CD4-positive, alpha-beta T cell treated with Interleukin-12 subunit alpha and Interleukin-12 subunit beta, for 1 hour (primary cell): ENCODE data around the gene CANT1.

Experiments used
- DNase-seq: peaks from one replicate; pipeline ENCODE4 v3.0.0-alpha.2; 2020

Gene CANT1

DNA sequence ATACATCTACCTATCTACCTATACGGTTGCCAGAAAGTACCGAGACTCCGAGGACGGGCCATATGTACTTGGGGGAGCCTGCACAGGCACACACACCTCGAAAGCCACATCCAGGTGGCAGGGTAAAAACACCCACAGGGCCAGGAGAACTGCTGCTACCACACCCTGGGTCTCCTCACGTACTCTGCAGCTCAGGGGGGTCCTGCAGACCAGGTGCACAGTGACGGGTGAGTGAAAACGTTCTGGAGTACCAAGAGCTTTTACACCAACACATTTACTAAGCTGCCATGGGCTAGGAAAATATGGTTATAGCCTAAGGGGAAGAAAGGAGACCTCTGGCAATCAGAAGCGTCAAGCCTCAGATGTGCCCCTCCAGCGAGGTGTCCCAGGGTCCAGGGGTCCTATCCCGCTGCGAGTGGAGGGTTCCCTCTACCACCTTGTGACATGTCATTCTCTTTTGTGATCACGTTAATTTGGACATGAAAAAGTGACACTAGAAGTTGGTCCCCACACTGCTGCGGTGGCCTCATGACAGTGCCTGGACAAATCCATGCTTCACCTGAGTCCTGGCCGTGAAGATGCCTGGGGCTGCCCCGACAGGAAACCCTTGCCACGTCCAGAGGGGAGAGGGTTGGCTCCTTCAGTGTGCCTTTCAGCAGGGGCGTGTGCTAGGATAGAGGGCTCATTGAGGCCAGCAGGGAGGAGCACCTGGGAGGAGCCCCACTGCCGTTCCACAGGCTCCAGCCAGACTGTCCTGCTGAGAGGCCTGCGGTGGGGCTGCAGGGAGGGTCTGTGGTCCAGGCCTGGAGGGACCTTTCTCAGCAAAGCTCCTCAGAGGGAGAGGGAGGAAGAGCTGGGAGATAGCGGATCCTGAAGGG is 1.8 kb downstream of the CANT1 start:
- no peak for DNase-seq

DNA sequence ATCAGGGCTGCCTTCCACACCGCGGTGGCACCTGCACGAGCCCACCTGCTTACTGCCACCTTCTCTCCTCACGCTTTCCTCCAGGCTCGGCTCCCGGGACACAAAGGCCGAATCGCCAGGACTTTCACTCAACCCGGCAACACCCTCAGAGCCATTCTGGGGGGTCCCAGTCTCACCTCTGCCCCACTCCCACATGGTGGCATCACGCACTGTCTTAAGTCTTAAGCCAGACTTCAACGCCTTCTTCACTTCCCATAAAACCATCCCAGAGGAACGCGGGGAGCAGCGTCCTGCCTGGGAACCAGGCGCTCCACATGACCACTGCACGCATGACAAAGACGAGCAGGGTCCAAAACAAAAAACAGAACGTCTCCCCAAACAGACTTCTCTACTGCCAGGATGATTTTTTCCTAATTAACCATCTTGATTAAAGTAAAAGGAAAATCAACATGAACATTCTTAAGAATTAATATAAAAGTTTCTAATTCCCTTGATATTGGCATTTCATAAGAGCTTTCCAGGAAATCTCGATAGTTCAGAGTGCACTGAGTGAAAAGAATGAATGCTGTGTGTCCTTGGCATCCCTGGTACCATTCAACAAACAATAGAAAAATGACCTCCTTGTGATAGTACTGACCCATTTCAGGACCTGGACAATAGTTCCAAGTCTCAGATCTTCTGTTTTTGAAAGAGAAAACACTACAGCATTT is 2.6 kb downstream of the CANT1 start:
- no peak for DNase-seq

DNA sequence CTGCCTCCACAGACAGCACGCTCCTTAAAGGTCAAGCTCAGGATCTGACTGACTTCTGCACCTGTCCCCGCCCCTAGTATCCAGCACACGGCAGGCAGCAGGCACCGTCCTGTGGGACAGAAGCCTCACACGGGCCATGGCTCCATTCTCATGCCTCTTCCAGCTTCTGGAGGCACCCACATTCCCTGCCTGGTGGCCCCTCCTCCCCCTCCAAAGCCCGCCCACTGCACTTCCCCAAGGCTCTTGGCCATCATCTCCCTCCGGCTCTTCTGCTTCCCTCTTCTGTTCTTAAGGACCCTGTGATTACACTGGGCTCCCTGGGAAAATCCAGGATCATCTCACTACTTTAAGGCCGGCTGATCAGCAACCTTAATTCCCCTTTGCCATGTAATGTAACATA is 3.5 kb downstream of the CANT1 start:
- no peak for DNase-seq

DNA sequence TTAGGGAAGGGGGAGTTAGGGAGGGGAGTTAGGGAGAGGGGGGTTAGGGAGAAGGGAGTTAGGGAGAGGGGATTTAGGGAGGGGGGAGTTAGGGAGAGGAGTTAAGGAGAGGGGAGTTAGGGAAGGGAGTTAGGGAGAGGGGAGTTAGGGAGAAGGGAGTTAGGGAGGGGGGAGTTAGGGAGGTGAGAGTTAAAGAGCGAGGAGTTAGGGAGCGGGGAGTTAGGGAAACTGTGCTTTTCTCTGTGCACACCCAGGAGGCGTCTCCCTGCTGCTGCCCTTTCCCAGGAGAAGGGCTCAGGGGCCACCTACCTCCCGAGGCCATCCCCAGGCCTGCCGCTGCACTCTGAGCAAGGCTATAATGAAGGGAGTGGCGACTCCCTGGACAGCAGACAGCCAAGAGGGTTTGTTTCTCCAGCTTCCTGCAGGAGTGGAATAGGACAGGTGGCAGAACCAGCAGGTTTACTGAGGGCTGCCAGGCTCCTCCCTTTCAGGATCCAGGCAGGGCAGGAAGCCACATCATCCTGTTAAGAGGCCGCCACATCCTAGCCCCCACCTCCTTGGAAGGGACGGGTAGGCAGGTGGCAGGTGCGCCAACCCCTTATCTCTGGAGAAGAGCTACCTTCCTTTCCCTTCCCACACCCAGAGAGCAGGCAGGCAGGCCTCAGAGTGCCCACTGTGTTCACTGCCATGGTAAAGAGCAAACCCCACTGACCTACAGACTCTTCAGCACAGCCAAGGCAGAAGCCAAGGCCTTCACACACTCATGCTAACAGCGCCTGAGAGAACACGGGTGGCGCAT is 4.3 kb downstream of the CANT1 start:
- no peak for DNase-seq

DNA sequence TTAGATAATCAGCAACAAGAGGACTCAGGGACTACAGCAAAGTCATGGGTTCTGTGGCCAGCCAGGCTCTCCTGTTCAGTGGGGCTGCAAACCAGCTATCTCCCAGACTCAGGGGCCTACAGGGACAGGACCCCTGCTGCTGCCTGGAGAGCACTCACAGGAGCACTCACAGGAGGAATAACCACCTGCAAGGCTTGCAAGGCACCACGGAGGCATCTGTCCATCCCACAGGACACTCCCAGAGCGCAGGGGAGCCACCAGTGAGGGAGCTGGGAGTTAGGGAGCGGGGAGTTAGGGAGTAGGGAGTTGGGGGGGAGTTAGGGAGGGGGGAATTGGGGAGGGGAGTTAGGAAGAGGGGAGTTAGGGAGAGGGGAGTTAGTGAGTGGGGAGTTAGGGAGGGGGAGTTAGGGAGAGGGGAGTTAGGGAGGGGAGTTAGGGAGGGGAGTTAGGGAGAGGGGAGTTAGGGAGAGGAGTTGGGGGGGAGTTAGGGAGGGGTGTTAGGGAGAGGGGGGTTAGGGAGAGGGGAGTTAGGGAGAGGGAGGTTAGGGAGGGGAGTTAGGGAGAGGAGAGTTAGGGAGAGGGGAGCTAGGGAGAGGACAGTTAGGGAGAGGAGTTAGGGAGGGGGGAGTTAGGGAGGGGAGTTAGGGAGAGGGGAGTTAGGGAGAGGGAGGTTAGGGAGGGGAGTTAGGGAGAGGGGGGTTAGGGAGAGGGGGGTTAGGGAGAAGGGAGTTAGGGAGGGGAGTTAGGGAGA is 5.7 kb downstream of the CANT1 start:
- no peak for DNase-seq

DNA sequence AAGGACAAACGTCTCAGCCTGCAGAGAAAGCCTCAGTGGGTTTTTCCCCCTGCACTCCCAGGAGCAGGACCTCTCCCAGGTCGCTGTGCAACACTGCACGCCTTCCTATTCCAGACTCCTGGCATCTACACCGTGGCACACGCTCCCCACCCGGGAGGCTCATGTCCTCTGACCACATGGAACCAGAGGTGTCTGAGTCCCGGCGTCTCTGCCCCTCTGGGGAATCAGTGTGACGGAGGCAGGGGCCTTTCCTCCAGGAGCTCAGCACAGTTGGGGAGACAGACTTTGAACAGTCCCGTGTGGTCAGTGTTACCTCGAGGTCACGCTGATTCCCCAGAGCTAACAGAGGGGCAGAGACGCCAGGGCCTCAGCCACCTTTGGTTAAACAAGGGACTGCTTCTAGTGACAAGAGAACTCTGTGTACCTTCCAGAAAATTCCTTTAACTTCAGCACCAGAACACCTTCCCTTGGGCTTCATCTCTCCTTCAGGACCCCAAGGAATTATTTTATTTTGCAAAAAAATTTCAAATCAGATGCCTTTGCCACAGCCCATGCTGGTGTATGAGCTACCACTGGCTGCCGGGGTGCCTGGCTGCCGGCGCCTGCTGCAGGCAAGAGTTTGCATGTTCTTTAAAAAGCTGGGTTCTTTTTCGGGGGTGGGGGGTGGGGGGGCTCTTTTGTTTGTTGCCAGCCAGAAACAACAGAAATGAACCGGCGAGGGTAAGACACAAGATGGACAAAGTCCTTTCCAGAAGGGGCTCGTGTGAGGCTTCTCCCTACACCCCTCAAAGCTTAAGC is 6.6 kb downstream of the CANT1 start:
- no peak for DNase-seq

DNA sequence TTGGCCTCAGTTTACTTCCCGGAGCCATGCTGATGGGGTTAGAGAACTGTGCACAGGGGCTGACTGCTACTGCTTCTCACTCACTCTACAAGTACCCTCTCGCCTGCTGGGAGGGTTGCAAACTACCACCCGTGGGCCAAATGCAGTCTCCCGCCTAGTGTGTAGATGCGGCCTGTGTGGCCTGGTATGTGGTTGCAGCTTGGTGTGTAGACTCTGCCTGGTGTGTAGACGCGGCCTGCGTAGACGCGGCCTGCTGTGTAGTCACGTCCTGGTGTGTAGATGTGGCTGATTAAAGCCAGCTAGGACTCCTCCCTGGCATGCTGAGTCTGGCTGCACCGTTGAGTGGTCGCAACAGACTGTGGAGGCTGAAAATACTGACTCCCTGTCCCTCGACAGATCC is 7.3 kb downstream of the CANT1 start:
- no peak for DNase-seq

DNA sequence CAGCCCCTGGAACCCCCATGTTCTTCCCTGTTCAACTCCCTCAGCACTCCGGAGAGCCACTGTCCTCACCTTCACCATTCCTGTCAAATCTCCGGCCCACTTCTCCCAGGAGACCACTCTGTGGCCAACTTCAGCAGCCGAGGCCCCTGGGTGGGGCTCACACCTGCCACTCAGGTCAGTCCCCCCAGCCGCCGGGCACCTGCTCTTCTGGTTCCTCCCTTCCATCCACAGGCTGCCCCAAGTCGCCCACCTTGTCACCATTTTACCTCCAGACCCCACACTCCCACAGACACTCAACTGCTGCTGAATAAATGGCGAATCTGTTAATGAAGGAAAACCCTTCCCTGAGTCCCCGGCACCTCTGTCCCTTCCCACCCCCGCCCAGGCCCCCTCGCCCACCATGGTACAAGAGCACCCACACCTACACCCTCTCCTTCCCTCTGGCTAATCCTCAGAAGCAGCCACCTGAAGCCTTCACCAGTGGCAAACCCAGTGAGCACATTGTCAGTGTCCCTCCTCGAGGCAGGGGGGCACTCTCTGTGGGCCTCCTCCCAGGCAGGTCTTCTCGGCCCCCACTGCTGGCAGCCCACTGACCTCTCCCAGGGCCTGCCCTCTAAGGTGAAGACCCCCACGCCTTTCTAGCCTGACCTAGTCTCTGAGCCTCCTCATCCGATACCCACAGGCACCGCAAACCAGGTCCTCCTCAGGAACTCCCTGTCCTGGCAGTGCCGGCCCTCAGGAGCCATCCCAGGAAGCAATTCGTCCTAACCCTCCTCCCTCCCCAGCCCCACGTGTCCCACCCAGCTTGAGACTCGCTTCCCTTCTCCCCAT is 8.2 kb downstream of the CANT1 start:
- DNase-seq: no peak

DNA sequence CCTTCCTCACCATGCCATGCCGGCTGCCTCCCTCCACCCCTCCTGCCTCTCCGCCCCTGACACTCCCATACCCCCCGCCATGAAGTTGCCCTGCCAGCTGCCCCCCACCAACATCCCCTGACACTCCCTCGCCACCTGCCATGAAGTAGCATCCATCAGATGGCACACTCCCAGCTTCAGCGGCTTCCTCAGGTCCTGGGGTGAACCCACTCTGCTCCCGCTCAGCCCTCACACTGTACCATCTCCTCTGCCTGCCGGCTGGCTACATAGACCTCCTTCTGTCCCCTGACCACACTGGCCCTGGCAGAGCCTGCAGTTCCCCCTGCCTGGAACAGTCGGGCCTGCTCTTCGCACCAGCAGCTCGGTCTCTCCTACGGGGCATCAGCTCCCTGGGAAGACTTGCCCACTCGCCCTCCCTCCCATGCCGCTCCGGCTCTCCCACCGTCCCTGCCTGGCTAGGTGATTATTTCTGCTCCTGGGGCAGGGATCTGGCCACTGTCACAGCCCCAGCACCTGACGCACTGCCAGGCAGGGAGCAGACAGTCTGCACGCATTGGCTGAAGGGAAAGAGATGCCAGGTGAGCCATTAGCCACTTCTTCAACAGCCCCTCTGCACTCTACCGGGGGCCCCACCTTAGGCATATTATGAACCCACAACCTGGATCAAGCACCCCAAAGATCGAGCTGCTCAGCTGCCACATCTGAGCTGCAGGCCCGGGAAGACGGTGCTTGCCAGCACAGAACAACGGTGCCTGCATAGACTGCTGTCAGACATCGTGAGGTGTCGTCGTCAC is 9.0 kb downstream of the CANT1 start:
- DNase-seq: no peak

DNA sequence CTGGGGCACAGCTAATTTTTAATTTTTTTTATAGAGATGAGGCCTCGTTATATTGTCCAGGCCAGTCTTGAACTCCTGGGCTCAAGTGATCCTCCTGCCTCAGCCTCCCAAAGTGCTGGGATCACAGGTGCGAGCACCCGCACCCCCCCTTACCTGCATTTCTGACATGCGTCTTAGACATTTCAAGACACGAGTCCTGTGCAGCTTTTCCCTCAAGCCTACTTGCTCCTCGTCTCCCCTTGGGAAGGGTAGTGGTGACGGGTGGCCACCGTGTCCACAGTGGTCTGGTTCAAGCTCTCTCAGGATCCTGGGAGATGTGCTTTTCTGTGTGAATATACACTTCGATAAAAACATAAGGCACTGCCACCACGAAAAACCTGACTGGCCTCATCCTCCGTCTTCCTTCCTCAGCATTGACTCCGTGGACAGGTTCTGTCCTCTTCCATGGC is 9.6 kb downstream of the CANT1 start:
- DNase-seq: no peak

DNA sequence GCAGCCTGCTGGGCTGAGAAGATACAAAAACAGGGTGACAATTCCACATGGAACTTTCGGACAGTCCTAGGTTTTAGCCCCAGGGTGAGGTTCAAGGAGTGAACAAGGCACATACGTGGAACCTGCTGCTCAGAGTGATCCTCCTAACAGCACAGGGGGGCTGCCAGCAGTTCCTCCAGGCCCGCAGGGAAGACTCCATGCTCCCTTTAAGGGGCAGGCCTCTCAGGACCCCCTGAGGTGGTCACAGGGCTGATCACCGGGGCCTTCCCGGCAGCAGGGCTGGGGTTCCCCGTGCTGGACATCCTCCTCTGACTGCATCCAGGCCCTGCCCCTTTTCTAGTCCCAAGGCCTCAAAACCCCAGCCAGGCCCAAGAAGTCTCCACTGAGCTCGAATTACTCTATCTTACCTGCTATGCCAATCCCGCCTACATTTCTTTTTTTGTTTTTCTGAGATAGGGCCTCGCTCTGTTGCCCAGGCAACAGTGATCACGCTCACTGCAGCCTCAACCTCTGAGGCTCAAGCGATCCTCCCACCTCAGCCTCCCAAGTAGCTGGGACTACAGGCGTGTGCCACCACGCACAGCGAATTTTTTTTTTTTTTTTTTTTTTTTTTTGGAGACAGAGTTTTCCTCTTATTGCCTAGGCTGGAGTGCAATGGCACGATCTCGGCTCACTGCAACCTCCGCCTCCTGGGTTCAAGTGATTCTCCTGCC is 10.4 kb downstream of the CANT1 start:
- DNase-seq: no peak

DNA sequence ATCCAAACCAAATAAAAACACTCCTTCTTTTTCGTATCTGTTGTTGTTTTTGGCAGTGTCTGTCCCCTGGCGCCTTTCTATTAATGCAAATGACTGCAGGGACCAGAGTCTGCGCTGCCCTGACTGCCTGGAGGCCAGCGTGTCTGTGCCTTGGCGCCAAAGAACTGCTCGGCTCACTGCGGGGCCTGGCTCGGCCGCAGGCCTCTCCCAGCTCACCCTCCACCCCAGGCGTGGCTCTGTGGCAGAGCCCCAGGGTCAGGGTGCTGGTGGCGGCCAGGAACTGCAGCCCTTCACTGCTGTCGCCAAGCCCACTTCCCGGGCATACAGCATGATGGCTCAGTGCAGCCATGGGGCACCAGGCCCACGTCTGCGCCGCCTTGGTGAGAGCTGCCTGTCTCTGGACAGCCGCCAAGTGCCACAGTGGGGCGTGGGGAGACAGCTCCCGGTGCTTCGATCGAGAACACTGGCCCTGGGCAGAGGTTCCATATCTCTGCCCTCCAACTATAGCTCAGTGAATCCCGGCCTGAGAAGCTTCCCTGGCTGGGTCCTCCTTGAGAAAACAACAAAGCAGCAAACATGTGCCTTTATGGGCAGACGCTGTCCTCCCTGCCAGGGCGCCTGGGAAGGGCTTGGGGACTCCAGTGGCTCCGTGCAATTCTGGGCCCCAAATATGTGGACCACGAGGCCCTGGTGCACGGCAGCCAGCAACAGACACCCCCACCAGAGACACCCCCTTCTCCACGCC is 11.1 kb downstream of the CANT1 start:
- no peak for DNase-seq

DNA sequence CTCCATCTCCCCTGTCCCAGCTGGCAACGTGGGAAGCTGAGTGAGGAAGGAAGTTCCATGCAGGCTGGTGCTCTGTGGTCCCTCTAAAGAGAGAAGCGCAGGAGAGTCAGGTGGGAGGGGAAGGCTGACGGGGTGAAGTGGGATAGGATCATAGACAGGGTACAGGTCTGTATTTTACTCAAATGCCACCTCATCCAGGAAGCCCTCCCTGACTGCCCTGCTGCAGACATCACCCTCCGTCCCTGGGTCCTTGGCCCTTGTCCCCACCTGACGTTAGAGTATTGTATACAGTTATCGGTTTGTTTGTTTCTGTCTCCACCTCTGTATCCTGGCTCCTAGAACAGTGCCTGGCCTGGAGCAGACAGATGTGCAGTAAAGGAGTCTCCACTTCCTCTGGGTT is 11.7 kb downstream of the CANT1 start:
- no peak for DNase-seq

DNA sequence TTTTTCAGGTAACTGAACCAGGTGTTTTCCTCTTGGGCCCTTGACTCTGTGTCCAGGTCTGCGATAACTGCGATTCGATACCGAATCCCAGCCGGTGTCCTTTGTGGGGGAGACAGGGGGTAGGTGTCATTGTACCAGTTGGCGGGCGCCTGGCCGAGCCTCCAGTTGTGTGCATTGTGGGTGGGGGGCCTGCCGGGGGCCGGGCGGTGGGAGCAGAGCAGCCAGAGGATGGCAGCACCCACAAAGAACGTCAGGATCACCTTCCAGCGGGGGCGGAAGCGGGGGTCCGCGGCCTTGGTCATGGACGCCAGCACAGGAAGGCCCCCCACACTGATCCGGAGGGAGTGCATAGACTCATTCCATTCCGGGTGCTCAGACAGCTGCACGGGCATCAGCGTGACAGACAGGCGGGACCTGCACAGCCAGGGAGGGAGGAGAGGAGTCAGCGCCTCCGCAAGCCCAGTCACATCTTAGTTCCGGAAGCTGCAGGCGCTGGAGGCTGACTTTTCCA is 12.3 kb downstream of the CANT1 start:
- no peak for DNase-seq

DNA sequence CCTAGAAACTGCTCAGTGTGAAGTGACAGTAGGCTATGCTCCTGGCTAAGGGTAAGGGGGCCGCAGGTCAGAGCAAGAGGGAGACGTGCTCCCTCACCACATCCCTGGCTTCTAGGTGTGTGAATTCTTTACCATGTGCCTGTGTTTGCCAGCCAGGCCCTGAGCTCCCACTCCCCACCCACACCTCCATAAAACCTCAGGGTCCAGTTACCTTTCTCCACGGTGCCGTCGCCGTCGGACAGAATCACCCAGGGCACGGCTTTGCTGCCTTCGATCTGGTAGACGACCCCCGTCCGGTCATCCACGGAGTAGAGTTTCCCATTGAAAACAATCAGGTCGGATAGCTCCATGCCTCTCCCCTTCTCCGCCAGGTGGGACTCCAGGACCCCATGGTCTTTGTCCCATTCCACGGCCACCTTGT is 12.8 kb downstream of the CANT1 start:
- DNase-seq: no peak

DNA sequence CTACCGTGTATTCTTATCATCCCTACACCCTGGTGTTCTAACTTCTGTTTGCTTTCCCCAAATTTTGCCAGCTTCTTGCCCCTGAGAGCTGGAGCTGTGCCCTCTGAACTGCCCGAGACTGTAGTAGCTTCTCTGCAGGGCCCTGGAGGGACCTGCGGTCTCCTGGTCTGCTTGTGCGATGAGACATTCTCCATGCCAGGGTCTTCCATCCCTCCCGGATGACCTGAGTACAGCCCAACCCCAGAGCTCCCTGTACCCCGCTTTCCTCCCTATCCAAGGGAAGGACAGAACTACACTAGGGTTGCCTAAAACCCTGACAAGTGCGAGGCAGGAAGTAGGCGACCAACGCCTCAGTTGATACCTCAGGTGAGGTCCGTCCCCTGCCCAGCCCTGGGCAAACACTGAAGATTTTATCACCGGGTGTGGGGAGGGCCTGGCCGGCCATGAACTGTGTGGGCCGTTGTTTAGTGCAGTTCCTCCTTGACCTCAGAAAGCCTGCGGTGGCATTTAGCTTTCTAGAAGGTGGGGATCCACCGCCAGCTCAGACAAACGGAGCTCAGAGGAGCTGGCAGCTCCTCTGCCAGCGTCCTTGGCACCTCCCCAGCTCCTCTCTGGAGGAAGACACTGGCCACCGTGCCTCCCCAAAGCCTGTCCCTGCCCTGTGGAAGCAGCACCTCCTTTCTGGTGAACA is 13.7 kb downstream of the CANT1 start:
- no peak for DNase-seq

DNA sequence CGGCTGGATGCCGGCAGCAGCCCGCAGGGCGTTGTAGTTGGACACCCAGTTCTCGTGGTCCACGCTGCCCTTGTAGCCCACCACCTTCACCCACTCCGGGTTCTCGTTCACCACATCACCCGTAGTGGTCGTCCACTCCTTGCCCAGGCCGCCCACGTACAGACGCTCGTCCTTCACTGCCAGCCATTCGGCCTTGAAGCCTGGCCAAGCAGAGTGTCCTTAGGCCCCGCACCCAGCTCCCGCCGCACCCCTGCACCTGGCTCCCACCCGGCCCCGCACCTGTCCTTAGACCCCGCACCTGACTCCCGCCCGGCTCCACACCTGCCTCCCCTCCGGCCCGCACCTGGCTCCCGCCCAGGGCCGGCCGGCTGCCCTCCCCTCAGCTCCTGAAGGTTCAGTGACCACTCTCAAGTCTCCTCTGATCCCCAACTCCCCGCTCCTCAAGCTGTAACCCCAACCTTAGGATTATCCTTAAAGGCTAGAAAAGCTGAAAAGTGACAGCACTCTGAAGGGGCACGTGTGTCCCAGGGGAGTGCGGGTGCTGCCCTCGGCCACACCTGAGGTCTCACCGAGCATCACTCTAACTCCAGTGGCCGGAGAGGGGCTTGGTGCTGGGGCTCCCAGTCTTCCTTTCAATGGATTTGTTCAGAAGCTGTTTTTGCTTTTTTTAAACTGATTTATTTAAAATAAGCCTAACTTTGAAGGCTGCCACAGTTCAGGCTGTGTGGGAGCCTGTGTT is 14.4 kb downstream of the CANT1 start:
- no peak for DNase-seq
